Stimulated activated CD4-positive, alpha-beta T cell treated with anti-CD3 and anti-CD28 coated beads, Interleukin-1b, Interleukin-23, amount 100 ng/mL, for 48 hours (primary cell): Measurements from ENCODE around the gene PFKL.
"Not testable (repeated sequence)": the region's sequence is repeated elsewhere in the genome, so short reads cannot be mapped to it uniquely, and the experiment has no call there.

ENCODE experiments used
- DNase-seq: peaks from one replicate; pipeline ENCODE4 v3.0.0-alpha.2; 2020

PFKL gene

DNA sequence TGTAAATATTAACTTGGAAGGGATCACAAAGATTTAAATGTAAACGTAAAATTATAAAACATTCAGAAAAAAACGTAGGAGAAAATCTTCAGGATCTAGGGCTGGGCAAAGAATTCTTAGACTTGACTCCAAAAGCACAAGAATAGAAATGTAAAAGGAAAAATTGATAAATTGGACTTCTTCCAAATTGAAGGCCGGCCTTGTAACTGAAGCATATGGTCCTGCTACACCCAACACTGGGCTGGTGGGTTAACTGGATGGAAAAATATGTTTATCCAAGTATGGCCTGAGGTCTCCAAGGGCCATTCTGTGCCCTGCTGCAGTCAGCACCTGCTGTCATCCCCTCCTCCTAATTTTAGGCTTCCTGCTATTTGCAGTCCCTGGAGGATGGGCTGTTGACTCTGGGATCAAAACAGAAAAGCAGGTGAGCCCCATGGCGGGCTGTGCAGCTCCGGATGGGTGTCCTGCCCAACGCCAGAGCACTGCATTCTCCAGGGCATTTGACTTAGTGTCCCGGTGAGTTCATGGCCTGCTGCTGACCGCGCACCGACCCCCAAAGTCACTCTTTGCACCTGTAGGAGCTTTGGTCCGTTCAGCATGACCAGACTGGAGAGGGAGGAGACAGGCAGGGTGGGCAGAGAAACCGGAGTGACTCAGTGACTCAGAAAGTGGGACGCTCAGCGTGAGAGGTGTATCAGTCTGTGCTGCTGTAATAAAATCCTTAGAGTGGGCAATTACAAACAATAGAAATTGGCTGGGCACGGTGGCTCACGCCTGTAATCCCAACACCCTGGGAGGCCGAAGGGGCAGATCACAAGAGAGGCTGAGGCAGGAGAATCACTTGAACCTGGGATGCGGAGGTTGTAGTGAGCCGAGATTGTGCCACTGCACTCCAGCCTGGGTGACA, 20.2 kb upstream of the PFKL start:
- DNase-seq: no peak

DNA sequence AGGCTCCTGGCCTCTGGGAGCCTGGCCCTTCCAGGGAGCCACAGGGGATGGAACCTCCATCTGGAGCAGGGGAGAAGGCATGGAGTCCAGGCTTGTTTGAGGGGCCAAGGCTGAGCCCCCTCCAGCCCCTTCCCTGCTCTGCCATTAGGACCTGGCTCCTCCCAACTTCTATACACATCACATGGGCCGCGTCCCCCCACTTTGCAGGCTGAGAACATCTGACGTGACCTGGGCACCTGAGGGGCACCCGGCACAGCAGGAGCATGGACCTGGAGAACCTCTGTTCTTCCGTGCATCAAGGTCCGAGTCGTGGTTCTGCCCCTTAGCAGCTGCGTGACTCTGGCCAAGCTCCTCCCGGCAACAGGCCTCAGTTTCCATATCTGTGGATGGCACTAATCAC, 18.1 kb upstream of the PFKL start:
- no peak for DNase-seq

DNA sequence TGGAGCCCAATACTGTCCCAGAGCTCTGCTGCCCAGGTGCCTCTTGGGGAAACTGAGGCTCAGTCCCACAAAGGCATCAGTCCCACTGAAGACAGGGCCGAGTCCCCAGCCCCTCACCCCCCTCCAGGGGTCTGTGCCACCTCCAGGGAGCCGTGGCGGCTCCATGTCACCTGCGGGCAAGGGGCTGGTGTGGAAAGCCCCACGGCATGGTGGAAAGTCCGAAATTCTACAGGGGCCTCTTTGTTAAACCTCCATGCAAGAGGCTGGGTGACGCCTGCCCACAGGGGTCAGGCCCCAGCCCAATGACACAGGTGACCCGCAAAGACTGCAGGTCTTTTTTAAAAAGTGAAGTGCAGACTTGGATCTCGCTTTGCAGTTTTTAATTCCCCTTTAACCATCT, 17.5 kb upstream of the PFKL start:
- no peak for DNase-seq

DNA sequence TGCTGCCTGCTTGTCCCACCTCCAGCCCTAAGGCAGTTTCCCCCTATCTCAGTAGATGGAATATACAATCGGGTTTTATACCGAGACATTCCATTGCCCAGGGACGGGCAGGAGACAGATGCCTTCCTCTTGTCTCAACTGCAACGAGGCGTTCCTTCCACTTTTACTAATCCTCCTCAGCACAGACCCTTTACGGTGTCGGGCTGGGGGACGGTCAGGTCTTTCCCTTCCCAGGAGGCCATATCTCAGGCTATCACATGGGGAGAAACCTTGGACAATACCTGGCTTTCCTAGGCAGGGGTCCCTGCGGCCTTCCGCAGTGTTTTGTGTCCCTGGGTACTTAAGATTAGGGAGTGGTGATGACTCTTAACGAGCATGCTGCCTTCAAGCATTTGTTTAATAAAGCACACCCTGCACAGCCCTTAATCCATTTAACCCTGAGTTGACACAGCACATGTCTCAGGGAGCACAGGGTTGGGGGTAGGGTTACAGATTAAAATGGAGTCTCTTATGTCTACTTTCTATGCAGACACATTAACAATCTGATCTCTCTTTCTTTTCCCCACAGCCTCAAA, 16.6 kb upstream of the PFKL start:
- not testable (repeated sequence) for DNase-seq

DNA sequence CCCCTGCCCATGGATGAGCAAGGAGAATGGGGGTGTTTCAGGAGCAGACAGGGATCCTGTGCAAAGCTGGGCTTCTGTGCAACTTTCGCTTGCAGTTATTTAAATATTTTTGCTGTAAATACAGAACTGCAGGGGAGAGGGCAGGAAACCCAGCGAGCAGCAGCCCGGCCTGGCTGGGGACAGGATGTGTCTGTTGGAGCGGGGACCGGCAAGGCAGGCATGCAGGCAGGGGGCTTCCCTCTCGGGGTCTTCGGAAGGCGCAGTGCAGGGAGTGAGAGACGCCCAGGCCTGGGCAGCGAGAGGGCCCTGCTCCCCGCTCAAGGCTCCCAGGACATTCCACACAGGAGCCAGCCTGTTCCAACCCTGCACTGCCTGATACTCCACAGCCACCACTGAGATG, 15.9 kb upstream of the PFKL start:
- DNase-seq: no peak

DNA sequence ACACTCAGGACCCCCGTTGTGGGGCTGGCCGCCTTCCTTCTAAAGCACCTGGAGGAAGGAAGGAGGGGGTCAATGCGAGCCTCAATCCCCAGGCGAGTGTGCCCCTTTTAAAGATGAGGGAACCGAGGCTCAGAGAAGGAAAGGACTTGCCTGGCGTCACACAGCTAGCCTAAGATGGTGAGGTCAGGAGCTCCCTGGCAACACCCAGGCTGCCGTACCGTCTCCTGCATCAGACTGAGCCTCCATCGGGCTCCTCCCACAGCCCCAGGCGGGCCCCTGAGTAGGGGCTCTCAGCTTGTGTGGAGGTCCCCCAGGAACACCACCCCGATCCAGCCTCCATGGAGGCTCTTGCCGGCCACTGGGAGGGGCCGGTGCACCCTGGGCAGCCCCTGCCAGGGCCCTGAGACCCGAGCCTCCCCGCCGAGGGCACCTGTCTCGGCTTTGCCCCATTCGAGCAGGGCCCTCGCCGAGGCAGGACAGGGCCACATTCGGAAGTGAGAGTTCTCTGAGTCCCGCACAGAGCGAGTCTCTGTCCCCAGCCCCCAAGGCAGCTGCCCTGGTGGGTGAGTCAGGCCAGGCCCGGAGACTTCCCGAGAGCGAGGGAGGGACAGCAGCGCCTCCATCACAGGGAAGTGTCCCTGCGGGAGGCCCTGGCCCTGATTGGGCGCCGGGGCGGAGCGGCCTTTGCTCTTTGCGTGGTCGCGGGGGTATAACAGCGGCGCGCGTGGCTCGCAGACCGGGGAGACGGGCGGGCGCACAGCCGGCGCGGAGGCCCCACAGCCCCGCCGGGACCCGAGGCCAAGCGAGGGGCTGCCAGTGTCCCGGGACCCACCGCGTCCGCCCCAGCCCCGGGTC, 14.5 kb upstream of the PFKL start, which contains the start of gene AIRE:
AIRE (plus strand) TSS at position 739 of the 855 bp plus-strand sequence. CDS start 131 bp downstream, outside the sequence.
- DNase-seq: no peak

DNA sequence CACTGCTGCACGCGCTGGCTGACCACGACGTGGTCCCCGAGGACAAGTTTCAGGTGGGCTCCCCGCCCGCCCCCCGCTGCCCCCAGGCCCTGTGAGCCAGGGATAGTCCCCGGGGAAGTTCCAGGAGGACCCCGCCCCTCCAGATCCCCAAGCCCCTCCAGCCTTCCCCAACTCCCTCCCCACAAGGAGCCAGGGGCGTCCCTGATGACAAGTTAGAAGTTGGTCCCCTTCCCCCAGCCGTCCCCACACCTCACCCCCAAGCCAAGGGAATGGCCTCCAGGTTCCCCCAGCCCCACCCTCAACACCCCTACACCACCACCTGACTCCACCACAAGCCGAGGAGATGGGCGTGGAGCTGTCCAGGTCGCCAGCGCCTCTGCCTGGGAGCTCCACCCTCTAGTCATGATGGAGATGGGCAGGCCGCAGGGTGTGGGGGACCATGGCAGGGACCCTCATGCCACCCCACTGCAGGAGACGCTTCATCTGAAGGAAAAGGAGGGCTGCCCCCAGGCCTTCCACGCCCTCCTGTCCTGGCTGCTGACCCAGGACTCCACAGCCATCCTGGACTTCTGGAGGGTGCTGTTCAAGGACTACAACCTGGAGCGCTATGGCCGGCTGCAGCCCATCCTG, 13.7 kb upstream of the PFKL start:
- DNase-seq: no peak

DNA sequence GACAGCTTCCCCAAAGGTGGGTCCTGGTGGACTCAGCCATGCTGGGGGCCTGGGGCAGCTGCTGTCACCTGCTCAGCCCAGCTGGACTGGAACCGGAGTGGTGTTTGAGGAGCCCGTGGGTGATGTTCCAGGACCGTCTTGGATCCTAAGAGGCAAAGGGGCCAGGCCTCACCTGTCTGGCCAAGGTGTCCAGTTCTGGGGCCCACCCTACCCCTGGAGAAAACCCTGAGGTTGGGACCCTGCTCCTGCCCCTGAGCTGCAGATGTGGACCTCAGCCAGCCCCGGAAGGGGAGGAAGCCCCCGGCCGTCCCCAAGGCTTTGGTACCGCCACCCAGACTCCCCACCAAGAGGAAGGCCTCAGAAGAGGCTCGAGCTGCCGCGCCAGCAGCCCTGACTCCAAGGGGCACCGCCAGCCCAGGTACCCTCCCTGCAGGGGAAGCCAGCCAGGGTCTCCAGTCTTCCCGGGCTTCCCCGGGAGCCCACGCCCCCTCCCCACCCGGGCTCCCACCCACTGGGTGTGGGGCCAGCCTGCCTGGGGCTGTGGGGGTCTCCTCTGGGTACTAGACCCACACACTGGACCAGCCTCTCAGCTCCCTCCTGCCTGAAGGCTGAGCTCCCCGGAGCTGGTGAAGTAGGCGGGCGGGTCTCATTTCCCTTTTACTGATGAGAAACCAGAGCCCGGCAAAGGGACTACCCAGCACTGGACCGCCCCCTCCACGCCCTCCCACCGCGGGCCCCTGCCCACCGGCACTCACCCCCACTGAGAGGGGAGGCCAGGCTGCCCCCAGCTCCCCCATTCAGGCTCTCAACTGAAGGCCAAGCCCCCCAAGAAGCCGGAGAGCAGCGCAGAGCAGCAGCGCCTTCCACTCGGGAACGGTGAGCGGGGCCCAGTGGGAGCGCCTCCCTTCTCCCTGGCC, 12.9 kb upstream of the PFKL start:
- no peak for DNase-seq

DNA sequence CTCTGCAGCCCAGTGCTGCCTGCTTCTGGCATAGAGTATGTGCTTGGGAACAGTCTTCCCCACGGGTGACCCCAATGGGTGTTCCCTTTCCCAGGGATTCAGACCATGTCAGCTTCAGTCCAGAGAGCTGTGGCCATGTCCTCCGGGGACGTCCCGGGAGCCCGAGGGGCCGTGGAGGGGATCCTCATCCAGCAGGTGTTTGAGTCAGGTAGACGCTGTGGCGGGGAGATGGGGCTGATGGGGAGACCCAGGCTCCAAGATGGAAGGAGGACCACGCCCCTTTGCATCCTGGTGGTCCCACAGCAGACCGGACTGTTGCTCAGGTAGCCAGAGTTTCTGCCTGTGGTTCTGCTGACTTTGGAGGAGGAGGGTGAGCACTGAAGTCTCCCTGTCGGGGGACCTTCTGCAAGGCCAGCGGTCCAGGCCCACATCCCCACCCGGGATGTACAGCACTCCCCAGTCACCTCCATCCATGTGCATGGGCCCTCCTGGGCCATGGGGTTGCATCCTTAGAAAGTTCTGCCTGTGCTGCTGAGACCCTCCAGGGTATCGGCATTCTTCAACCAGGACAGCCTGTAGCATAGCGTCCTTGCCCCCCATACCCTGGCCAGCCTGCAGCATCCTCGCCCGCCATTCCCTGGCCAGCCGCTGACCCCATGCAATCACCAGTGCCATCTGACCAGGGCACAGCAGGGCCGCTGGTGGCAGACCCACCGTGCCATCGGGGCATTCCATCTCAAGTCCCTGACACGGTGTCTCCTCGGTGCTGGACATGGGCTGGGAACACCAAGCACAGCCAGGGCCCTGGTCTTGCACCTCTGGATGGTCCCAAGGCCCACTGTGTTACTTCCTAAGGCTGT, 11.4 kb upstream of the PFKL start:
- DNase-seq: no peak

DNA sequence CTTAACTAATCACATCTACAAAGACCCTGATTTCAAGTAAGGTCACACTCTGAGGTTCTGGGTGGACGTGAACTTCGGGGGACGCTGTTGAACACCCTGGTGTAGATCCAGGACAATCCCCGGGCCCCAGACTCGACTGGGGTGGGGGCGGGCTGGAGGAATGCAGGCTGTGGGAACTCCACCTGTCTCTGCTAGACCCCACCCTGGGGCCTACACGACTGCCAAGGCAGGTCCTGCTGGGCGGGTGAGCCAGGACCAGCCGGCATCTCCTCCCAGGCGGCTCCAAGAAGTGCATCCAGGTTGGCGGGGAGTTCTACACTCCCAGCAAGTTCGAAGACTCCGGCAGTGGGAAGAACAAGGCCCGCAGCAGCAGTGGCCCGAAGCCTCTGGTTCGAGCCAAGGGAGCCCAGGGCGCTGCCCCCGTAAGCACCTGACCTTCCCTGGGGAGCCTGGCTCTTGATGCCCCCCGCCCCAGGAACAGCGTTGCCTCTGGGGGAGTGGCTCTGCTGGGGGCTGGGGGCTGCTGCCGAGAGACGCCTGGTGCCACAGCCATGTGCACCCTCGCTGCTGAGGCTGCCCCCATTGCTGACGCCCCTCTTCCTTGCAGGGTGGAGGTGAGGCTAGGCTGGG, 10.4 kb upstream of the PFKL start:
- no peak for DNase-seq

DNA sequence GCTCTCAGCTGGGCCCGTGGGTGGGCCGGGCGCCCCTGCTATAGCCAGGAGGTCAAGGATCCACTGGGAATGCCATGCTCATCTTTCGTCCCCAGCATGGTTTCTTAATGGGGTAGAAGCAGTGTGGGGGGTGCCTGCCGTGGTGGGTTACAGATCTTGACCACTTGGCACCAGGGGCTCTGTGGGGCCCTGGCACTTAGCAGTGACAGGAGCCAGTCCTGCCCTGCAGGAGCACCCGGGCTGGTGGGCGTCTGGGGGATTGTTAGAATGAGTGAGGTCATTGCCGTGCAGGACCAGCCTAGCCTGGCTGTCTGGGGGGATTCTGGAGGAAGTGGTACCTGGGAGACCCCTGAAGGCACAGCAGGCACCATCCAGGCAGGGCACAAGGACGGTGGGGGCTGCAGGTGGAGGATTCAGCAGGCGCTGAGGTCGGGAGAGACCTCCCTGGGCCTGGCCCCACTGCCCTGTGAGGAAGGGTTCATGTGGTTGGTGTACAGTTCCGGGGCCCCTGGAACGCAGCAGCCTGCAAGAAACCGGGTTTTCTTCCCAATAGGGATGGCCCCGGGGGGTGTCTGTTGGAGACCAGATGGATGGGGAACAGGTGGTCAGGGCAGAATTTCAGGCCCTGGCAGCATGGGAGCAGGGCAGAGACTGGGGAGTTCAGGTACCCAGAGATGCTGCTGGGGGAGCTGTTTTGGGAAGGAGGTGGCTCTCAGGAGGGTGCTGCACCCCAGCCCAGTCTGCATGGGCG, 9.4 kb upstream of the PFKL start:
- DNase-seq: no peak

DNA sequence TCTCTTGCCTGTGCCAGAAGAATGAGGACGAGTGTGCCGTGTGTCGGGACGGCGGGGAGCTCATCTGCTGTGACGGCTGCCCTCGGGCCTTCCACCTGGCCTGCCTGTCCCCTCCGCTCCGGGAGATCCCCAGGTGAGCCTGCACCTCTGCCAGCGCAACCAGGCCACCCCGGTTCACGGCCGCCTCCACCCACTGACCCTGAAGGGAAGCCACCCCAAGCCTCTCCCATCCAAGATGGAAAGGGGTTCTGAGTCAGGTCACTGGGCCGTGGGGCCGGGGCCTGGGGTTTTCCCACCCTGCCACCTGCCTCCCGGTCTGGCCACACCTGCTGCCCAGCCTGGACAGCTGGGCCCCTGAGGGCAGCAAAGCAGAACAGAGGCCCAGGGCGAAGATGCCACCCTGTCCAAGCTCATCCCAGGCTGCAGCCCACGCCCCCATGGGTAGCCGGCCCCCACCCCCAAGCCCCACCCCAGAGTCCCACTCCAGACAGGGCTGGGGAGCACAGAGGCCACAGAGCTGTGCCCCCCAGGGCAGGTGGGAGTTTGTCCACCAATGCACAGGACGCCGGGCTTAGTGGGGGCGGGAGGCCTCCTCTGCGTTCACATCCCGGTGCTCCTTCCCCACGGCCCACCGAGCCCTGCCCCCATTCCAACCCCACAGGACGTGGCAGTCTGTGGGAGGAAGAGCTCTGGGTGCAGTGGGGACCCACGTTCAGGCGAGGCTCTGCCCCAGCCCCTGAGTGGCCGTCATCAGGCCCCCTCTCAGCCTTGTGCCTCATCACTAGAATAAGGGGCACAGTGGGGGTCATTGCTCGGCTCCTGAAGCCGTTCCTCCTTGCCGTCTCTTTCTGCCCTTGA, 8.5 kb upstream of the PFKL start:
- DNase-seq: no peak

DNA sequence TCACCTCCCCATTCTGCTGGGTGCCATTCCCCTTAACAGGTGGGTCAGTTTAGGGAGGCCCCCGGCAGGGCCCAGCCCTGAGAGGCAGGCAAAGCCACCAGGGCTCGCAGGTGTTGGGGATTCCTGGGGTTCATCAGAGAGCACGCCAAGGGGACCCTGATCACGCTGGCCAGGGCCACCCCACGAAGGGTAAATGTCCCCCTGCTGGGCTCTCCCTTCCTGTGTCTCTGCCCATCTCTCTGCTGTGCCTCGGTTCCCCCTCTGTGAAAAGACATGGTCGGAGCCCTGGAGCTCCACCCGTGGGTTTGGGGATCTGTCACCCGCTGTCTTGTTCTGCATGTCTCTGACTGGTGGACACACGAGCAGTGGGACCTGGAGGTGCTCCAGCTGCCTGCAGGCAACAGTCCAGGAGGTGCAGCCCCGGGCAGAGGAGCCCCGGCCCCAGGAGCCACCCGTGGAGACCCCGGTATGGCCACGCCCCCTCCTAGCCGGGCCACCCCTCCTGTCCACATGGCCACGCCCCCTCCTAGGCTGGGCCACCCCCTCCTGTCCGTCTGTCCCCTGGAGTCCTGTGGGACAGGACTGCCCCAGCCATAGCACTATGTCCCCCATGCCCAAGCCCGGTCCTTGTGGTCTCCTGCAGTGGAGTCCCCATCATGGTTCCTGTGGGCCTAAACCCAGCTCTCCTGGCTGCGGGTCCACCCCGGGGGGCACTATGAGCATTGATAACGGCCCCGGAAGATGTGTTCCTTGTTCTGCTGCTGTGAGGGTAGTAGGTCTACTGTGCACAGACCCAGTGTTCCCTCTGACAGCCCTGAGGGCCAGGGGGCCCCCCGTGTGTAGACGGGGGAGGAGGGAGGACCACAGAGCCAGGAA, 7.7 kb upstream of the PFKL start:
- DNase-seq: no peak

DNA sequence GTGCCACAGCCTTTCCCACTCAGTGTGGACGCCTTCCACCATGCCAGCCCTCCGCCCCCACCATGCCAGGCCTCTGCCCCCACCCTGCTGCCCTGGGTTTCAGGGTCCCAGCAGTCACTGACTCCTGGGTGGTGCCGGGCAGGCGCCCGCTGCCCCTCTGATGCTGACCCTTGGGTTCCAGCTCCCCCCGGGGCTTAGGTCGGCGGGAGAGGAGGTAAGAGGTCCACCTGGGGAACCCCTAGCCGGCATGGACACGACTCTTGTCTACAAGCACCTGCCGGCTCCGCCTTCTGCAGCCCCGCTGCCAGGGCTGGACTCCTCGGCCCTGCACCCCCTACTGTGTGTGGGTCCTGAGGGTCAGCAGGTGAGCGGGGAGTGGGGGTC, 7.0 kb upstream of the PFKL start:
- no peak for DNase-seq

DNA sequence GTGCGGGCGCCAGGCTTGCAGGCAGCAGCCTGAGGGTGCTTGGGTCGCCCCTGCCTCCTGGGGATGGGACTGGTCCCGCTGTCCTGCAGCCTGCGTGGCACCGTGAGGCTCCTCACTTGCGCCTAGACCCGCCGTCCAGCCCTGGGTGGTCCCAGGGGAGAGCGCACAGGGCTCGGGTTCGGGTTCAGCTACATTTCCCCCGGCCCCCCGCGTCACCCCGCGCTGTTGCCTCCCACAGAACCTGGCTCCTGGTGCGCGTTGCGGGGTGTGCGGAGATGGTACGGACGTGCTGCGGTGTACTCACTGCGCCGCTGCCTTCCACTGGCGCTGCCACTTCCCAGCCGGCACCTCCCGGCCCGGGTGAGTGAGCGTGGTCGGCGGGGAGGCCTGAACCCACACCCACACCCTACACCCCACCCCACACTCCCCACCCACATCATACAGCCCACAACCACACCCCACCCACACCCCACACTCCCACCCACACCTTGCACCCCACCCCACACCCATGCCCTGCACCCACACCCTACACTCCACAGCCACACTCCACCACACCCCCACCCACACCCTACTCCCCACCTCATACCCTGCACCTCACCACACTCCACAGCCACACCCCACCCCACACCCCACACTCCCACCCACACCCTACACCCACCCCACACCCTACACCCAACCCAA, 6.2 kb upstream of the PFKL start:
- DNase-seq: no peak

DNA sequence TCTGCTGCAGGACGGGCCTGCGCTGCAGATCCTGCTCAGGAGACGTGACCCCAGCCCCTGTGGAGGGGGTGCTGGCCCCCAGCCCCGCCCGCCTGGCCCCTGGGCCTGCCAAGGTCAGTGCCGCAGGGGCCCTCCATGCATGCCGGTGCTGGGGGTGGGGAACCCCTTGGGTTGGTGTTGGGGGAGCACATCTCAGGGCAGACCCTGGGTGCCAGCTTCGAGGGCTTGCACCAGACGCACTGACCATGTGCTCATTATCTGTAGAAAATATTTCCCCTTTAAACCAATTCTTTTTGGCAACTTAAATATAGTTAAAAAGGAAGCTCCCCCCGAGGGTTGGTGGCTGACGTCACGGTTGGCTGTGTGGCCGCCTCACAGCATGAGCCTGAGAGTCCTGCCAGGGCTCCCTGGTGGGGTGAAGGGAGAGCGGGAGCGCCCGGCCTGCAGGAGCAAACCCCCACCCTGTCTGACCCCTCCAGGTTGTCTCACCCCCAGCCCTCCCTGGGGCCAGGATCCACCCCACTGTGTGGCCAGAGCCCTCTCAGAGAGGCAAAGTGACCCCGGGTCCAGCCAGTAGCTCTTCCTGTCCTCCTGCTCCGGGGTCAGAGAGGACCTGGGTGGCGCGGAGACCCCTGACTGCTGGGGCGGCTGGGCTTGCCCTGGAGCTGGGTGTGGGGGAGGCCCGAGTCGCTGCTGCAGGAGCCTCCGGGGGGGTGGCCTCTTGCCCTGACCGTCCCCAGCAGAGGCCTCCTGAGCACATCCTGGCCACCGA, 5.3 kb upstream of the PFKL start:
- no peak for DNase-seq
